ENCODE results near the gene ESYT2.

GRCh38 chr7:158774952-158775351 is 54.4 kb downstream of the ESYT2 start:
- TF ChIP-seq CTCF (conservative IDR thresholded peaks at IDR 0.05 in 1 of 2, IDR thresholded peaks at IDR 0.05 in 1 of 2; ENCODE audit: extremely low read depth in 1 of 2, insufficient read depth in 1 of 2, low read depth in 1 of 2, low read length in 2 of 2) (no peak), EZH2 (IDR thresholded peaks at IDR 0.05; ENCODE audit: borderline replicate concordance, low read length) (no peak)

Measured in mammary epithelial cell (primary cell).